MCF 10A (cell line): Measurements from ENCODE around the gene GRID1. TPM values are rescaled to one million over a fixed set of nuclear protein-coding genes. Genes with fewer than 3 reads are reported as not detected.
A peak's percentile ranks its signal among the peaks of the same experiment; 100 is the strongest.

Experiments used
- BruUV-seq: library from RNA; stranded (reverse); fragments of 400-500 nt; replicated peaks from 2 replicates; lab custom pipeline; 2021; lab: Mats Ljungman, UMichigan
- CTCF ChIA-PET: fragments of 300-600 bp; sonication (Branson Sonifier 250); formaldehyde crosslinking; extraction: SDS; loops from one replicate; lab custom pipeline; 2021; ENCODE audit warnings: antibody characterized with exemption, inconsistent platforms; lab: Yijun Ruan, JAX
- POLR2A ChIA-PET: fragments of 300-600, 350-650 bp; sonication (Branson Sonifier 250); formaldehyde crosslinking; extraction: SDS; loops from one replicate; lab custom pipeline; 2020; ENCODE audit warnings: antibody characterized with exemption, inconsistent platforms; lab: Yijun Ruan, JAX
- DNase-seq: peaks from one replicate; pipeline ENCODE4 v3.0.0-alpha.2; 2018; ENCODE audit not compliant: unreplicated experiment
- H3K27ac Mint-ChIP-seq: one replicate; pipeline ENCODE4 v1.8.0; 2022; ENCODE audit warnings: mild to moderate bottlenecking, low read depth, mixed read lengths; ENCODE audit not compliant: unreplicated experiment
- H3K27me3 Mint-ChIP-seq: one replicate; pipeline ENCODE4 v1.8.0; 2022; ENCODE audit warnings: mixed read lengths; ENCODE audit not compliant: insufficient read depth, unreplicated experiment
- H3K36me3 Mint-ChIP-seq: one replicate; pipeline ENCODE4 v1.8.0; 2022; ENCODE audit warnings: mild to moderate bottlenecking, moderate library complexity, mixed read lengths; ENCODE audit not compliant: insufficient read depth, unreplicated experiment
- H3K4me1 Mint-ChIP-seq: one replicate; pipeline ENCODE4 v1.8.0; 2022; ENCODE audit warnings: mixed read lengths; ENCODE audit not compliant: insufficient read depth, unreplicated experiment
- H3K4me3 Mint-ChIP-seq: one replicate; pipeline ENCODE4 v1.8.0; 2022; ENCODE audit warnings: mild to moderate bottlenecking, moderate library complexity, mixed read lengths; ENCODE audit not compliant: unreplicated experiment
- H3K9me3 Mint-ChIP-seq: one replicate; pipeline ENCODE4 v1.8.0; 2022; ENCODE audit warnings: mixed read lengths; ENCODE audit not compliant: unreplicated experiment
- CTCF ChIP-seq: fragments of 200-600 bp; IDR thresholded peaks from one replicate; pipeline ENCODE4 v1.8.0; 2022; ENCODE audit warnings: antibody characterized with exemption, mild to moderate bottlenecking; ENCODE audit not compliant: unreplicated experiment
- intact Hi-C: fragments of 100-400 bp; cut with micrococcal nuclease; formaldehyde crosslinking; loops from 2 replicates; pipeline ENCODE4 v1.14.1; 2022
- total RNA-seq: library from RNA; stranded (reverse); gene quantifications from 2 replicates; pipeline ENCODE4 v1.2.3, GENCODE V29; 2022

Gene GRID1
- total RNA-seq, 1 experiment from 2014 or later = not detected

GRCh38 chr10:85992324-85992723 lies 374.3 kb downstream of the GRID1 start:
- no peaks in the 10 kb centered on the region for H3K27me3 Mint-ChIP-seq
- no peaks in the 10 kb centered on the region for H3K4me1 Mint-ChIP-seq
- CTCF ChIA-PET = interaction anchor here (0.6 to 0.7 kb wide), 3 partner anchors 35 to 812 kb away, joined by 3 to 4 read pairs (median 4); no protein-coding TSS in a partner anchor
- intact Hi-C loops = loop anchor here (10.0 kb wide), 1 partner anchor 448 kb away; no protein-coding TSS in a partner anchor
- H3K9me3 Mint-ChIP-seq = peaks cover 10% of the 10 kb centered on the region
- H3K27ac Mint-ChIP-seq = no peak overlapping the region
- H3K4me3 Mint-ChIP-seq = no peak overlapping the region
- DNase-seq = no peak
- H3K36me3 Mint-ChIP-seq = no peaks in the 10 kb centered on the region
- POLR2A ChIA-PET = no interaction called here
- BruUV-seq = no TSS peak
- no peak for TF ChIP-seq CTCF

- ChIA-PET CTCF (interaction anchor here (0.6 to 2.5 kb wide), 4 partner anchors 9 to 580 kb away, joined by 3 to 8 read pairs (median 3); no protein-coding TSS in a partner anchor), POLR2A (no interaction called here)
- no TSS peak for BruUV-seq
- intact Hi-C loops = no loop called here
- H3K4me3 Mint-ChIP-seq = no peak overlapping the region
- H3K27me3 Mint-ChIP-seq = no peaks in the 10 kb centered on the region
- no peaks in the 10 kb centered on the region for H3K4me1 Mint-ChIP-seq
- H3K36me3 Mint-ChIP-seq = no peaks in the 10 kb centered on the region
- TF ChIP-seq CTCF = no peak
- peak; percentile 39 for DNase-seq
- peaks cover 20% of the 10 kb centered on the region for H3K9me3 Mint-ChIP-seq
- H3K27ac Mint-ChIP-seq = no peak overlapping the region
These were observed 379.8 kb downstream of the GRID1 start for GRCh38 chr10:85986777-85987176.

GRCh38 chr10:85983051-85983450 lies 383.5 kb downstream of the GRID1 start:
- no TSS peak for BruUV-seq
- H3K4me1 Mint-ChIP-seq = no peaks in the 10 kb centered on the region
- CTCF ChIA-PET = interaction anchor here (1.5 kb wide), 1 partner anchor 13 kb away, joined by 5 read pairs; no protein-coding TSS in a partner anchor
- H3K27me3 Mint-ChIP-seq = no peaks in the 10 kb centered on the region
- no peak for TF ChIP-seq CTCF
- H3K9me3 Mint-ChIP-seq = peaks cover 19% of the 10 kb centered on the region
- H3K4me3 Mint-ChIP-seq = no peak overlapping the region
- DNase-seq = no peak
- no peak overlapping the region for H3K27ac Mint-ChIP-seq
- POLR2A ChIA-PET = no interaction called here
- no peaks in the 10 kb centered on the region for H3K36me3 Mint-ChIP-seq
- intact Hi-C loops = no loop called here

DNA sequence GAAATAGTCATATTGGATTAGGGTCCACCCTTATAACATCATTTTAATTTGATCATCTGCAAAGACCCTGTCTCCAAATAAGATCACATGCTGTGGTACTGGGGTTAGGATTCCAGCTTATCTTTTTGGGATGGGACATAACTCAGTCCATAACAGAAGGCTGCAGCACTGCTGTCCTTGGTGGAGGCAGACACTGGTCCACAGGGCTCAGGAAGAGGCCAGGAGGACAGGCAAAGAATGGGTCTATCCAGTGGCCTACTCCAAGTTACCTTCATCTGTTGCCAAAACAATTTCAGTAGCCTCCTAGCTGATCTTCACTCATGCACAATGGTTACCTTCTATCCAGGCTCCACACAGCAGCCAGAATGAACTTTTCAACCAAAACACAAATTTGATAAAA lies 387.0 kb downstream of the GRID1 start:
- no peak for TF ChIP-seq CTCF
- no peak for DNase-seq
- peaks cover 19% of the 10 kb centered on the region for H3K9me3 Mint-ChIP-seq
- POLR2A ChIA-PET = no interaction called here
- CTCF ChIA-PET = interaction anchor here (0.7 kb wide), 1 partner anchor 107 kb away, joined by 3 read pairs; no protein-coding TSS in a partner anchor
- peaks cover 6% of the 10 kb centered on the region for H3K36me3 Mint-ChIP-seq
- no peak overlapping the region for H3K4me3 Mint-ChIP-seq
- no peaks in the 10 kb centered on the region for H3K4me1 Mint-ChIP-seq
- no TSS peak for BruUV-seq
- no peaks in the 10 kb centered on the region for H3K27me3 Mint-ChIP-seq
- no peak overlapping the region for H3K27ac Mint-ChIP-seq
- intact Hi-C loops = no loop called here
